HUES48 (cell line): Measurements from ENCODE around the gene JAKMIP1.

ENCODE experiments used
- H3K27ac ChIP-seq: one replicate; pipeline ENCODE4 v1.7.0; 2013; ENCODE audit warnings: low read depth, low read length, inconsistent platforms
- H3K27me3 ChIP-seq: 2 replicates; pipeline ENCODE4 v1.6.1; 2013; ENCODE audit warnings: mild to moderate bottlenecking, low read length; ENCODE audit not compliant: control insufficient read depth, insufficient read depth
- H3K36me3 ChIP-seq: 2 replicates; pipeline ENCODE4 v1.6.1; 2013; ENCODE audit warnings: low read length; ENCODE audit not compliant: control insufficient read depth, insufficient read depth
- H3K4me1 ChIP-seq: 2 replicates; pipeline ENCODE4 v1.6.1; 2013; ENCODE audit warnings: mild to moderate bottlenecking, low read length; ENCODE audit not compliant: control insufficient read depth, insufficient read depth
- H3K4me3 ChIP-seq: 2 replicates; pipeline ENCODE4 v1.5.1; 2013; ENCODE audit warnings: mild to moderate bottlenecking, low read depth, low read length
- H3K9ac ChIP-seq: 2 replicates; pipeline ENCODE4 v1.6.1; 2013; ENCODE audit warnings: mild to moderate bottlenecking, low read depth, low read length, moderate library complexity
- H3K9me3 ChIP-seq: 2 replicates; pipeline ENCODE4 v1.6.1; 2013; ENCODE audit warnings: low read length; ENCODE audit not compliant: control insufficient read depth, insufficient read depth

The JAKMIP1 gene

GRCh38 chr4:6029254-6029653 is 171.1 kb downstream of the JAKMIP1 start:
- Histone ChIP-seq H3K4me1 (no peaks in the 10 kb centered on the region), H3K4me3 (no peak overlapping the region), H3K27ac (peak overlapping the region; percentile 33), H3K9ac (no peak overlapping the region), H3K36me3 (no peaks in the 10 kb centered on the region), H3K9me3 (no peaks in the 10 kb centered on the region), H3K27me3 (no peaks in the 10 kb centered on the region)

GRCh38 chr4:6028168-6028567 is 172.2 kb downstream of the JAKMIP1 start:
- Histone ChIP-seq H3K4me3 (no peak overlapping the region), H3K36me3 (no peaks in the 10 kb centered on the region), H3K4me1 (no peaks in the 10 kb centered on the region), H3K9ac (no peak overlapping the region), H3K27me3 (no peaks in the 10 kb centered on the region), H3K27ac (no peak overlapping the region), H3K9me3 (no peaks in the 10 kb centered on the region)

GRCh38 chr4:6027392-6027791 is 173.0 kb downstream of the JAKMIP1 start:
- Histone ChIP-seq H3K27me3 (no peaks in the 10 kb centered on the region), H3K9me3 (no peaks in the 10 kb centered on the region)

GRCh38 chr4:6024313-6024960 is 175.9 kb downstream of the JAKMIP1 start:
- Histone ChIP-seq H3K36me3 (no peaks in the 10 kb centered on the region), H3K27ac (no peak overlapping the region), H3K4me1 (peaks cover 2% of the 10 kb centered on the region; the same call in 1 of the 2 replicates), H3K9ac (no peak overlapping the region), H3K9me3 (no peaks in the 10 kb centered on the region), H3K4me3 (no peak overlapping the region), H3K27me3 (no peaks in the 10 kb centered on the region)

More at GRCh38 chr4:6027392-6027791, 173.0 kb downstream of the JAKMIP1 start:
- Histone ChIP-seq H3K27ac (no peak overlapping the region), H3K36me3 (no peaks in the 10 kb centered on the region), H3K9ac (no peak overlapping the region), H3K4me3 (no peak overlapping the region), H3K4me1 (no peaks in the 10 kb centered on the region)

GRCh38 chr4:6023731-6024130 is 176.6 kb downstream of the JAKMIP1 start:
- H3K9me3 ChIP-seq: no peaks in the 10 kb centered on the region
- no peak overlapping the region for H3K27ac ChIP-seq
- no peaks in the 10 kb centered on the region for H3K36me3 ChIP-seq
- H3K4me3 ChIP-seq: no peak overlapping the region
- peaks cover 6% of the 10 kb centered on the region; the same call in 1 of the 2 replicates for H3K4me1 ChIP-seq
- no peak overlapping the region for H3K9ac ChIP-seq
- H3K27me3 ChIP-seq: no peaks in the 10 kb centered on the region

- Histone ChIP-seq H3K9me3 (no peaks in the 10 kb centered on the region), H3K4me1 (peaks cover 6% of the 10 kb centered on the region; the same call in 1 of the 2 replicates), H3K9ac (no peak overlapping the region), H3K4me3 (no peak overlapping the region), H3K27me3 (no peaks in the 10 kb centered on the region), H3K36me3 (no peaks in the 10 kb centered on the region), H3K27ac (no peak overlapping the region)
These were observed 177.6 kb downstream of the JAKMIP1 start for GRCh38 chr4:6022607-6023288.

GRCh38 chr4:6021831-6022606 is 178.3 kb downstream of the JAKMIP1 start:
- no peak overlapping the region for H3K27ac ChIP-seq
- no peaks in the 10 kb centered on the region for H3K36me3 ChIP-seq
- no peak overlapping the region for H3K9ac ChIP-seq
- no peaks in the 10 kb centered on the region for H3K27me3 ChIP-seq
- H3K9me3 ChIP-seq: no peaks in the 10 kb centered on the region
- H3K4me1 ChIP-seq: peaks cover 6% of the 10 kb centered on the region; the same call in 1 of the 2 replicates
- no peak overlapping the region for H3K4me3 ChIP-seq

- Histone ChIP-seq H3K9ac (no peak overlapping the region), H3K9me3 (no peaks in the 10 kb centered on the region), H3K27ac (no peak overlapping the region), H3K4me1 (peaks cover 6% of the 10 kb centered on the region; the same call in 1 of the 2 replicates), H3K36me3 (no peaks in the 10 kb centered on the region), H3K4me3 (no peak overlapping the region), H3K27me3 (no peaks in the 10 kb centered on the region)
These were observed 179.7 kb downstream of the JAKMIP1 start for GRCh38 chr4:6020613-6021012.

GRCh38 chr4:6019316-6020263 is 180.8 kb downstream of the JAKMIP1 start:
- H3K4me3 ChIP-seq: no peak overlapping the region

GRCh38 chr4:6018331-6018730 is 182.0 kb downstream of the JAKMIP1 start, which contains the start of gene C4orf50:
C4orf50 (minus strand) TSS chr4:6018431.
- H3K9me3 ChIP-seq: no peaks in the 10 kb centered on the region
- no peaks in the 10 kb centered on the region for H3K27me3 ChIP-seq
- H3K4me1 ChIP-seq: peaks cover 6% of the 10 kb centered on the region; the same call in 1 of the 2 replicates
- H3K9ac ChIP-seq: no peak within 1 kb of the TSS
- no peaks in the 10 kb centered on the region for H3K36me3 ChIP-seq
- H3K4me3 ChIP-seq: no peak within 1 kb of the TSS
- no peak within 1 kb of the TSS for H3K27ac ChIP-seq

More at GRCh38 chr4:6019316-6020263, 180.8 kb downstream of the JAKMIP1 start:
- no peaks in the 10 kb centered on the region for H3K9me3 ChIP-seq
- no peak overlapping the region for H3K9ac ChIP-seq
- H3K4me1 ChIP-seq: peaks cover 6% of the 10 kb centered on the region; the same call in 1 of the 2 replicates
- no peaks in the 10 kb centered on the region for H3K36me3 ChIP-seq
- H3K27me3 ChIP-seq: no peaks in the 10 kb centered on the region
- H3K27ac ChIP-seq: no peak overlapping the region
